NB4 (cell line): ENCODE results near the gene LRRC31.

ENCODE experiments used
- CTCF ChIP-seq: IDR thresholded peaks from one replicate; pipeline ENCODE4 v1.5.1; 2012; ENCODE audit warnings: low read depth, low read length
- POLR2A ChIP-seq: IDR thresholded peaks from 2 replicates; pipeline ENCODE4 v1.6.1; 2011; ENCODE audit warnings: mild to moderate bottlenecking; ENCODE audit not compliant: insufficient read length; ENCODE audit errors: extremely low read depth

- TF ChIP-seq CTCF, result no peak
- no peak for TF ChIP-seq POLR2A
These were observed 21.8 kb downstream of the LRRC31 start for GRCh38 chr3:169847896-169848295.
